PFSK-1 (cell line): ENCODE measurements around the gene CD82.

Source experiments
- FOXP2 ChIP-seq: optimal IDR thresholded peaks from 2 replicates; pipeline ENCODE3; 2011; ENCODE audit warnings: borderline replicate concordance, control low read depth, inconsistent platforms; ENCODE audit not compliant: insufficient read depth; ENCODE audit errors: extremely low read length, extremely low read depth
- POLR2AphosphoS5 ChIP-seq: IDR thresholded peaks from 2 replicates; pipeline ENCODE4 v1.6.1; 2012; ENCODE audit warnings: low read depth, mild to moderate bottlenecking, control low read depth, low read length, moderate library complexity
- SIN3A ChIP-seq: IDR thresholded peaks from 2 replicates; pipeline ENCODE4 v1.6.1; 2012; ENCODE audit warnings: mild to moderate bottlenecking, low read length, moderate library complexity, borderline replicate concordance; ENCODE audit not compliant: insufficient read depth
- TAF1 ChIP-seq: IDR thresholded peaks from 2 replicates; pipeline ENCODE4 v1.6.1; 2012; ENCODE audit warnings: low read length, control low read depth, borderline replicate concordance; ENCODE audit not compliant: insufficient read depth
- TF ChIP-seq, protein P1 (sequence below), 2 experiments: IDR thresholded peaks; 2 replicates each; pipeline versions ENCODE4 v1.6.1 to v1.8.0; 2011 to 2012; ENCODE audit warnings: low read depth in 2 of 2, low read length in 2 of 2, control low read depth in 1 of 2, inconsistent platforms in 1 of 2, mild to moderate bottlenecking in 1 of 2, moderate library complexity in 1 of 2; ENCODE audit not compliant: insufficient read depth in 1 of 2

CD82 gene

GRCh38 chr11:44570411-44571155 is 5.1 kb downstream of the CD82 start:
- TF ChIP-seq SIN3A: no peak
- no peak for TF ChIP-seq FOXP2
- TF ChIP-seq, protein P1, sequence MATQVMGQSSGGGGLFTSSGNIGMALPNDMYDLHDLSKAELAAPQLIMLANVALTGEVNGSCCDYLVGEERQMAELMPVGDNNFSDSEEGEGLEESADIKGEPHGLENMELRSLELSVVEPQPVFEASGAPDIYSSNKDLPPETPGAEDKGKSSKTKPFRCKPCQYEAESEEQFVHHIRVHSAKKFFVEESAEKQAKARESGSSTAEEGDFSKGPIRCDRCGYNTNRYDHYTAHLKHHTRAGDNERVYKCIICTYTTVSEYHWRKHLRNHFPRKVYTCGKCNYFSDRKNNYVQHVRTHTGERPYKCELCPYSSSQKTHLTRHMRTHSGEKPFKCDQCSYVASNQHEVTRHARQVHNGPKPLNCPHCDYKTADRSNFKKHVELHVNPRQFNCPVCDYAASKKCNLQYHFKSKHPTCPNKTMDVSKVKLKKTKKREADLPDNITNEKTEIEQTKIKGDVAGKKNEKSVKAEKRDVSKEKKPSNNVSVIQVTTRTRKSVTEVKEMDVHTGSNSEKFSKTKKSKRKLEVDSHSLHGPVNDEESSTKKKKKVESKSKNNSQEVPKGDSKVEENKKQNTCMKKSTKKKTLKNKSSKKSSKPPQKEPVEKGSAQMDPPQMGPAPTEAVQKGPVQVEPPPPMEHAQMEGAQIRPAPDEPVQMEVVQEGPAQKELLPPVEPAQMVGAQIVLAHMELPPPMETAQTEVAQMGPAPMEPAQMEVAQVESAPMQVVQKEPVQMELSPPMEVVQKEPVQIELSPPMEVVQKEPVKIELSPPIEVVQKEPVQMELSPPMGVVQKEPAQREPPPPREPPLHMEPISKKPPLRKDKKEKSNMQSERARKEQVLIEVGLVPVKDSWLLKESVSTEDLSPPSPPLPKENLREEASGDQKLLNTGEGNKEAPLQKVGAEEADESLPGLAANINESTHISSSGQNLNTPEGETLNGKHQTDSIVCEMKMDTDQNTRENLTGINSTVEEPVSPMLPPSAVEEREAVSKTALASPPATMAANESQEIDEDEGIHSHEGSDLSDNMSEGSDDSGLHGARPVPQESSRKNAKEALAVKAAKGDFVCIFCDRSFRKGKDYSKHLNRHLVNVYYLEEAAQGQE (IDR thresholded peaks at IDR 0.05; ENCODE audit: insufficient read depth in 1 of 2, low read depth in 2 of 2, low read length in 2 of 2): no peak
- no peak for TF ChIP-seq TAF1
- TF ChIP-seq POLR2AphosphoS5: no peak

DNA sequence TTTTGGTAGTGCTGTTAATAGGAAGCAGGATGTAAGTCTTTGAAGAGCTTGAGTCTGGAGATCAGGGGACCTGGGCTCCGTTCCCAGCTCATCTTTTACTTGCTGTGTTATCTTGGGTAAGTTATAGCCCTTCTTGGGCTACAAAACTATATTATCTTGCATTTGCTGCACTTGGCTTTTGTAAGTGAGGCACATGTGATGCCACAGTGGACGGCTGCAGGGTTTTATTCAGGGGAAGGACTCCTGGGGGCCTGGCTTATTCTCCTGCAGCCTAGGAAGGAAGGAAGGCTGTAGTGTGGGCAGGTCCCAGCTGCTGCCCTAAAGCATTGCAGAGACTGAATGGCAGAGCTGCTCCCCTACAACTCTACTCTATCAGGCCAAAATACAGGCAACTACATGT is 6.4 kb downstream of the CD82 start:
- TF ChIP-seq, protein P1 (IDR thresholded peaks at IDR 0.05; ENCODE audit: insufficient read depth in 1 of 2, low read depth in 2 of 2, low read length in 2 of 2): no peak
- no peak for TF ChIP-seq SIN3A
- TF ChIP-seq POLR2AphosphoS5: no peak
- no peak for TF ChIP-seq TAF1
- TF ChIP-seq FOXP2: no peak

GRCh38 chr11:44572436-44572835 is 7.0 kb downstream of the CD82 start:
- TF ChIP-seq POLR2AphosphoS5 (no peak), FOXP2 (no peak), TAF1 (no peak), SIN3A (no peak)
- TF ChIP-seq, protein P1 (IDR thresholded peaks at IDR 0.05; ENCODE audit: insufficient read depth in 1 of 2, low read depth in 2 of 2, low read length in 2 of 2): no peak

GRCh38 chr11:44572884-44573283 is 7.4 kb downstream of the CD82 start:
- TF ChIP-seq SIN3A (no peak), POLR2AphosphoS5 (no peak), TAF1 (no peak), FOXP2 (no peak)
- TF ChIP-seq, protein P1 (IDR thresholded peaks at IDR 0.05; ENCODE audit: insufficient read depth in 1 of 2, low read depth in 2 of 2, low read length in 2 of 2): no peak
